WTC11 (cell line): Measurements from ENCODE around the gene ROMO1. TPM values are rescaled to one million over a fixed set of nuclear protein-coding genes. Genes with fewer than 3 reads are reported as not detected.

Experiments
- ATAC-seq: fragments of 200-7000 bp; cut with Tn5 transposase; 2 replicates; pipeline ENCODE4 v1.10.0; 2021; ENCODE audit warnings: mild to moderate bottlenecking, moderate library complexity
- CTCF ChIA-PET: fragments of 300-600 bp; sonication (Branson Sonifier 250); formaldehyde crosslinking; loops from one replicate; lab custom pipeline; 2021; ENCODE audit warnings: antibody characterized with exemption; lab: Charles Lee
- POLR2A ChIA-PET: fragments of 350-600 bp; sonication (Branson Sonifier 250); formaldehyde crosslinking; loops from one replicate; lab custom pipeline; 2021; ENCODE audit warnings: antibody characterized with exemption; lab: Charles Lee
- DNase-seq: peaks from one replicate; pipeline ENCODE4 v3.0.0; 2021; ENCODE audit warnings: low spot score
- H3K27ac Mint-ChIP-seq: 2 replicates; pipeline ENCODE4 v1.8.0; 2021; ENCODE audit warnings: mixed read lengths
- H3K27me3 Mint-ChIP-seq: 2 replicates; pipeline ENCODE4 v1.8.0; 2021; ENCODE audit warnings: low read depth, mild to moderate bottlenecking, moderate library complexity, mixed read lengths
- H3K36me3 Mint-ChIP-seq: 2 replicates; pipeline ENCODE4 v1.8.0; 2021; ENCODE audit warnings: mixed read lengths
- H3K4me1 Mint-ChIP-seq: 2 replicates; pipeline ENCODE4 v1.8.0; 2022; ENCODE audit warnings: mixed read lengths
- H3K4me3 Mint-ChIP-seq: 2 replicates; pipeline ENCODE4 v1.8.0; 2021; ENCODE audit warnings: mild to moderate bottlenecking, moderate library complexity, mixed read lengths
- H3K9me3 Mint-ChIP-seq: 2 replicates; pipeline ENCODE4 v1.8.0; 2021; ENCODE audit warnings: mixed read lengths
- CBFB ChIP-seq: sonication (generic); formaldehyde crosslinking; IDR thresholded peaks from 2 replicates; pipeline ENCODE4 v1.8.1; 2022; ENCODE audit warnings: mild to moderate bottlenecking, low read depth, missing genetic modification reagents
- CREM ChIP-seq: sonication (generic); formaldehyde crosslinking; IDR thresholded peaks from 2 replicates; pipeline ENCODE4 v1.8.1; 2022; ENCODE audit warnings: mild to moderate bottlenecking, missing genetic modification reagents, moderate library complexity
- EMX1 ChIP-seq: fragments of 250-450 bp; sonication (Bioruptor Pico); IDR thresholded peaks from 2 replicates; pipeline ENCODE4 v1.8.0; 2021; ENCODE audit warnings: mild to moderate bottlenecking
- FOXJ3 ChIP-seq: sonication (generic); formaldehyde crosslinking; IDR thresholded peaks from 2 replicates; pipeline ENCODE4 v1.9.0; 2021; ENCODE audit warnings: missing genetic modification reagents, mild to moderate bottlenecking, borderline replicate concordance
- HMGA2 ChIP-seq: fragments of 250-450 bp; sonication (Bioruptor Pico); IDR thresholded peaks from 2 replicates; pipeline ENCODE4 v1.4.0; 2021; ENCODE audit warnings: mild to moderate bottlenecking, moderate library complexity
- NFE2L1 ChIP-seq: sonication (generic); formaldehyde crosslinking; IDR thresholded peaks from 2 replicates; pipeline ENCODE4 v1.8.1; 2023; ENCODE audit warnings: missing genetic modification reagents
- NR3C1 ChIP-seq: sonication (generic); formaldehyde crosslinking; conservative IDR thresholded peaks from 2 replicates; pipeline ENCODE4 v1.8.1; 2023; ENCODE audit warnings: low read depth, mild to moderate bottlenecking, missing genetic modification reagents
- RELA ChIP-seq: sonication (generic); formaldehyde crosslinking; IDR thresholded peaks from 2 replicates; pipeline ENCODE4 v1.8.1; 2022; ENCODE audit warnings: missing genetic modification reagents, mild to moderate bottlenecking, borderline replicate concordance
- SMAD3 ChIP-seq: sonication (generic); formaldehyde crosslinking; IDR thresholded peaks from 2 replicates; pipeline ENCODE4 v1.8.0; 2022; ENCODE audit warnings: missing genetic modification reagents, mild to moderate bottlenecking, borderline replicate concordance
- SOX15 ChIP-seq: fragments of 250-450 bp; sonication (Bioruptor Pico); IDR thresholded peaks from 2 replicates; pipeline ENCODE4 v1.9.0; 2021; ENCODE audit warnings: mild to moderate bottlenecking
- SP1 ChIP-seq: sonication (generic); formaldehyde crosslinking; conservative IDR thresholded peaks from 2 replicates; pipeline ENCODE4 v1.8.1; 2022; ENCODE audit warnings: missing genetic modification reagents
- TEAD1 ChIP-seq: sonication (generic); formaldehyde crosslinking; IDR thresholded peaks from 2 replicates; pipeline ENCODE4 v1.8.0; 2022; ENCODE audit warnings: mild to moderate bottlenecking, missing genetic modification reagents
- TEAD4 ChIP-seq: sonication (generic); formaldehyde crosslinking; IDR thresholded peaks from 2 replicates; pipeline ENCODE4 v1.8.0; 2022; ENCODE audit warnings: mild to moderate bottlenecking, missing genetic modification reagents
- ZNF317 ChIP-seq: sonication (generic); formaldehyde crosslinking; IDR thresholded peaks from 2 replicates; pipeline ENCODE4 v1.8.1; 2023; ENCODE audit warnings: low read depth, mild to moderate bottlenecking, moderate library complexity, missing genetic modification reagents, borderline replicate concordance
- total RNA-seq: library from RNA; stranded (reverse); gene quantifications from 3 replicates; pipeline ENCODE4 v1.2.3, GENCODE V29; 2021
- TF ChIP-seq, protein P1 (sequence below): sonication (generic); formaldehyde crosslinking; conservative IDR thresholded peaks from 2 replicates; pipeline ENCODE4 v1.8.1; 2023; ENCODE audit warnings: mild to moderate bottlenecking, low read depth, missing genetic modification reagents, moderate library complexity
- TF ChIP-seq, protein P2 (sequence below): sonication (generic); formaldehyde crosslinking; IDR thresholded peaks from 2 replicates; pipeline ENCODE4 v1.8.1; 2023; ENCODE audit warnings: mild to moderate bottlenecking, missing genetic modification reagents
- TF ChIP-seq, protein P3 (sequence below): sonication (generic); formaldehyde crosslinking; IDR thresholded peaks from 2 replicates; pipeline ENCODE4 v1.8.0; 2022; ENCODE audit warnings: missing genetic modification reagents
- TF ChIP-seq, protein P4 (sequence below): fragments of 250-450 bp; sonication (Bioruptor Pico); IDR thresholded peaks from 2 replicates; pipeline ENCODE4 v1.8.0; 2021; ENCODE audit warnings: mild to moderate bottlenecking

The ROMO1 gene
- total RNA-seq, 1 experiment from 2014 or later: 213 TPM

DNA sequence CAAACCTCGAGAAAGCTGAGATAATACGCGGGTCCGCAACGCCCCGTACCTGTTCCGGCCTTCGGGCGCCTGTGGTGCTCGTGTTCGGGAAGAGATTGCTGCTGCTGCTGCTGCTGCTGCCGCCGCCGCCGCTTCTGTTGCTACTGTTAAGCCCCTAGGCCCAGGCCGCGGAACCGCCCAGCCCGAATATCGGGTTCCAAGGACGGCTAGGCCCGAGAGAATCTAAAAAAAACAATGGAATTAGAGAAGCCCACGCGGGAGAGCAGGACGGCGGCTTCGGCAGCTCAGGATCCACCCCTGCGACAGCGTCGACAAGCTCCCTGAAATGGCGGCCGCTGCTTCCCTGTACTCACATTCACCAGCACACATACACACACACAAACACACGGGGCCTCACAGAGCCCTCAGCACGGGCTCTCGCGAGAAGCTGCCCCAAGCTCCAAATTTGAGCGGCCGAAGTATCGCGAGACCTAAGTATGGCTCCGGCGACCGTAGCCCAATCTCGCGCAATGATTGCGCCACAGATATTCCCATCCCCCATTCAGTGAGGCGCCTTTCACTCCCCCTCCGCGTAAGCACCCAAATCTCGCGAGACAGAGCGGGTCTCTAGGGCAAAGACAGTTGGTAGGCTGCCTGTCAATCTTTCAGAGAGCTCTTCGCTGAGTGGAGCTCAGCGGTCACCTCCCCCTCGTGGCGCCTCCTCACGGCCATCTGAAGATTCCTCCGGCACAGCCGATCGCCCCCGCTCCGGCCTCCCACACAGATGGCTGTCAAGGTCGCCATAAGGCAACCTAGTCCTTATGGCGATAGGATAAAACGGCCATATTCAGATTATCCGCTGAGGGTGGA, 42.9 kb downstream of the ROMO1 start, which contains the start of gene RBM39 (continued):
- TF ChIP-seq, protein P1, sequence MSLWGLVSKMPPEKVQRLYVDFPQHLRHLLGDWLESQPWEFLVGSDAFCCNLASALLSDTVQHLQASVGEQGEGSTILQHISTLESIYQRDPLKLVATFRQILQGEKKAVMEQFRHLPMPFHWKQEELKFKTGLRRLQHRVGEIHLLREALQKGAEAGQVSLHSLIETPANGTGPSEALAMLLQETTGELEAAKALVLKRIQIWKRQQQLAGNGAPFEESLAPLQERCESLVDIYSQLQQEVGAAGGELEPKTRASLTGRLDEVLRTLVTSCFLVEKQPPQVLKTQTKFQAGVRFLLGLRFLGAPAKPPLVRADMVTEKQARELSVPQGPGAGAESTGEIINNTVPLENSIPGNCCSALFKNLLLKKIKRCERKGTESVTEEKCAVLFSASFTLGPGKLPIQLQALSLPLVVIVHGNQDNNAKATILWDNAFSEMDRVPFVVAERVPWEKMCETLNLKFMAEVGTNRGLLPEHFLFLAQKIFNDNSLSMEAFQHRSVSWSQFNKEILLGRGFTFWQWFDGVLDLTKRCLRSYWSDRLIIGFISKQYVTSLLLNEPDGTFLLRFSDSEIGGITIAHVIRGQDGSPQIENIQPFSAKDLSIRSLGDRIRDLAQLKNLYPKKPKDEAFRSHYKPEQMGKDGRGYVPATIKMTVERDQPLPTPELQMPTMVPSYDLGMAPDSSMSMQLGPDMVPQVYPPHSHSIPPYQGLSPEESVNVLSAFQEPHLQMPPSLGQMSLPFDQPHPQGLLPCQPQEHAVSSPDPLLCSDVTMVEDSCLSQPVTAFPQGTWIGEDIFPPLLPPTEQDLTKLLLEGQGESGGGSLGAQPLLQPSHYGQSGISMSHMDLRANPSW (CRISPR knock-in tag): no peak
- TF ChIP-seq, protein P2, sequence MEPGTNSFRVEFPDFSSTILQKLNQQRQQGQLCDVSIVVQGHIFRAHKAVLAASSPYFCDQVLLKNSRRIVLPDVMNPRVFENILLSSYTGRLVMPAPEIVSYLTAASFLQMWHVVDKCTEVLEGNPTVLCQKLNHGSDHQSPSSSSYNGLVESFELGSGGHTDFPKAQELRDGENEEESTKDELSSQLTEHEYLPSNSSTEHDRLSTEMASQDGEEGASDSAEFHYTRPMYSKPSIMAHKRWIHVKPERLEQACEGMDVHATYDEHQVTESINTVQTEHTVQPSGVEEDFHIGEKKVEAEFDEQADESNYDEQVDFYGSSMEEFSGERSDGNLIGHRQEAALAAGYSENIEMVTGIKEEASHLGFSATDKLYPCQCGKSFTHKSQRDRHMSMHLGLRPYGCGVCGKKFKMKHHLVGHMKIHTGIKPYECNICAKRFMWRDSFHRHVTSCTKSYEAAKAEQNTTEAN (CRISPR knock-in tag): no peak
- TF ChIP-seq TEAD4 (CRISPR knock-in tag) (no peak), TEAD1 (CRISPR knock-in tag) (0 out of 2 replicates have a peak, but pooled peaks have one; percentile 16), CREM (peak; percentile 84; the same call in 1 of the 2 replicates), SOX15 (no peak), CBFB (no peak), SP1 (CRISPR knock-in tag) (peak; percentile 83), FOXJ3 (CRISPR knock-in tag) (0 out of 2 replicates have a peak, but pooled peaks have one; percentile 10), NFE2L1 (CRISPR knock-in tag) (peak; percentile 26; the same call in 1 of the 2 replicates), RELA (CRISPR knock-in tag) (no peak), HMGA2 (CRISPR knock-in tag) (peak; percentile 34; the same call in 1 of the 2 replicates), NR3C1 (CRISPR knock-in tag) (no peak), EMX1 (CRISPR knock-in tag) (0 out of 2 replicates have a peak, but pooled peaks have one; percentile 11)
- TF ChIP-seq, protein P3, sequence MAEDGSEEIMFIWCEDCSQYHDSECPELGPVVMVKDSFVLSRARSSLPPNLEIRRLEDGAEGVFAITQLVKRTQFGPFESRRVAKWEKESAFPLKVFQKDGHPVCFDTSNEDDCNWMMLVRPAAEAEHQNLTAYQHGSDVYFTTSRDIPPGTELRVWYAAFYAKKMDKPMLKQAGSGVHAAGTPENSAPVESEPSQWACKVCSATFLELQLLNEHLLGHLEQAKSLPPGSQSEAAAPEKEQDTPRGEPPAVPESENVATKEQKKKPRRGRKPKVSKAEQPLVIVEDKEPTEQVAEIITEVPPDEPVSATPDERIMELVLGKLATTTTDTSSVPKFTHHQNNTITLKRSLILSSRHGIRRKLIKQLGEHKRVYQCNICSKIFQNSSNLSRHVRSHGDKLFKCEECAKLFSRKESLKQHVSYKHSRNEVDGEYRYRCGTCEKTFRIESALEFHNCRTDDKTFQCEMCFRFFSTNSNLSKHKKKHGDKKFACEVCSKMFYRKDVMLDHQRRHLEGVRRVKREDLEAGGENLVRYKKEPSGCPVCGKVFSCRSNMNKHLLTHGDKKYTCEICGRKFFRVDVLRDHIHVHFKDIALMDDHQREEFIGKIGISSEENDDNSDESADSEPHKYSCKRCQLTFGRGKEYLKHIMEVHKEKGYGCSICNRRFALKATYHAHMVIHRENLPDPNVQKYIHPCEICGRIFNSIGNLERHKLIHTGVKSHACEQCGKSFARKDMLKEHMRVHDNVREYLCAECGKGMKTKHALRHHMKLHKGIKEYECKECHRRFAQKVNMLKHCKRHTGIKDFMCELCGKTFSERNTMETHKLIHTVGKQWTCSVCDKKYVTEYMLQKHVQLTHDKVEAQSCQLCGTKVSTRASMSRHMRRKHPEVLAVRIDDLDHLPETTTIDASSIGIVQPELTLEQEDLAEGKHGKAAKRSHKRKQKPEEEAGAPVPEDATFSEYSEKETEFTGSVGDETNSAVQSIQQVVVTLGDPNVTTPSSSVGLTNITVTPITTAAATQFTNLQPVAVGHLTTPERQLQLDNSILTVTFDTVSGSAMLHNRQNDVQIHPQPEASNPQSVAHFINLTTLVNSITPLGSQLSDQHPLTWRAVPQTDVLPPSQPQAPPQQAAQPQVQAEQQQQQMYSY (CRISPR knock-in tag): no peak

DNA sequence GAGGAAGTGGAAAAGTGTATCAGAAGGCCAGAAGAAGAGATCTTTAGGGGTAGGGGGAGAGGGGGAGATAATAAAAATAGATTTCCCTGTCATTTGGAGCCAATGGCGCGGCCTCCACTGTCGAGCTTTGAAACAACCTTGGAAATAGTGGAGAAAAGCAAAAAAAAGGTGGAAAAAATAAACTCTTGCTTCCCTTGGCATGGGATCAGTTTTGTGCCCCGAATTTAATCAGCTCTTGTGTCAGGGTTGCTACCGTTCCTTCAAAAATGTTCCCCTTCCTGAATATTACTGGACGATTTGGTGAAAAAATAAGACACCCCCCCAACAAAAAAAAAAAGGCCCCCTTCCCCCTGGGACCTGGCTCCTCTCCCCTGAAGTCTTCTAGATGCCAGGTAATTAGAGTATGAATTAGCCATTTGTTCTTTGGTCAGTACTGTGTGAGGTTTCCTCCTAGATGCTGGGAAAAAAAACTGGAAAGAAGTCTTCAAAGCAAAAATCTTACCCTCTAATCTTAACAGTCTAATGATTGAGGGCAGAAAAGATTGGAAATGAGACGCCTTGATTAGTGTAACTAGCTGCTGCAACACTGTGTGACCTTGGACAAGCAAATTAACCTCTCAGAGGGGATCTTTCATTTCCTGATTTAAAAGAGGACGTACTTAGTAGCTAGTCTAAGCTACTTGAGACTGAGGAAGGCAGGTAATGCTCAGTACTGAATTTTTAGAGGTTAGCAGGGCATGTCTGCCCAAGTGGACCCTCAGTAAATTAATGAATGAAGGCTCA, 43.7 kb downstream of the ROMO1 start:
- no peak for DNase-seq
- ATAC-seq: no peak

More for the DNA sequence above, 43.7 kb downstream of the ROMO1 start:
- Mint-ChIP-seq H3K36me3 (peaks cover 35% of the 10 kb centered on the region), H3K27me3 (no peaks in the 10 kb centered on the region), H3K9me3 (peaks cover 4% of the 10 kb centered on the region; the same call in 1 of the 2 replicates), H3K27ac (peak overlapping the region; percentile 100), H3K4me1 (peaks cover 29% of the 10 kb centered on the region), H3K4me3 (peak overlapping the region; percentile 98)
- POLR2A ChIA-PET: interaction anchor here (0.5 to 2.2 kb wide), 36 partner anchors 8 to 448 kb away, joined by 3 to 44 read pairs (median 6); partner anchors contain the start of genes CEP250, ERGIC3, NFS1 and PHF20
- CTCF ChIA-PET: interaction anchor here (0.7 to 2.9 kb wide), 15 partner anchors 13 to 765 kb away, joined by 3 to 20 read pairs (median 4); partner anchors contain the start of genes PHF20 and SCAND1
- TF ChIP-seq ZNF317 (CRISPR knock-in tag) (no peak), SMAD3 (CRISPR knock-in tag) (0 out of 2 replicates have a peak, but pooled peaks have one; percentile 8)
- TF ChIP-seq, protein P4, sequence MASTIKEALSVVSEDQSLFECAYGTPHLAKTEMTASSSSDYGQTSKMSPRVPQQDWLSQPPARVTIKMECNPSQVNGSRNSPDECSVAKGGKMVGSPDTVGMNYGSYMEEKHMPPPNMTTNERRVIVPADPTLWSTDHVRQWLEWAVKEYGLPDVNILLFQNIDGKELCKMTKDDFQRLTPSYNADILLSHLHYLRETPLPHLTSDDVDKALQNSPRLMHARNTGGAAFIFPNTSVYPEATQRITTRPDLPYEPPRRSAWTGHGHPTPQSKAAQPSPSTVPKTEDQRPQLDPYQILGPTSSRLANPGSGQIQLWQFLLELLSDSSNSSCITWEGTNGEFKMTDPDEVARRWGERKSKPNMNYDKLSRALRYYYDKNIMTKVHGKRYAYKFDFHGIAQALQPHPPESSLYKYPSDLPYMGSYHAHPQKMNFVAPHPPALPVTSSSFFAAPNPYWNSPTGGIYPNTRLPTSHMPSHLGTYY (CRISPR knock-in tag): no peak
- TF ChIP-seq, all 79 proteins: peak for 1
